H9 (cell line): ENCODE measurements around the gene CARD11. TPM values are rescaled to one million over a fixed set of nuclear protein-coding genes. Genes with fewer than 3 reads are reported as not detected.

Source experiments
- DNase-seq: peaks from one replicate; pipeline ENCODE4 v3.0.0-alpha.2; 2017
- H2AFZ ChIP-seq: one replicate; pipeline ENCODE4 v1.6.1; 2013; ENCODE audit warnings: mild to moderate bottlenecking, low read length, control low read depth, moderate library complexity
- H2AK5ac ChIP-seq: 2 replicates; pipeline ENCODE4 v1.6.1; 2013; ENCODE audit warnings: low read length, control low read depth, mixed read lengths; ENCODE audit not compliant: insufficient read length
- H2BK120ac ChIP-seq: one replicate; pipeline ENCODE4 v1.6.1; 2013; ENCODE audit warnings: low read depth, mild to moderate bottlenecking, low read length, control low read depth, inconsistent platforms; ENCODE audit not compliant: poor library complexity, severe bottlenecking
- H2BK12ac ChIP-seq: 2 replicates; pipeline ENCODE4 v1.6.1; 2013; ENCODE audit warnings: low read length, control low read depth, mixed read lengths, low read depth; ENCODE audit not compliant: insufficient read length
- H2BK15ac ChIP-seq: 2 replicates; pipeline ENCODE4 v1.6.1; 2013; ENCODE audit warnings: low read depth, low read length, control low read depth
- H2BK20ac ChIP-seq: one replicate; pipeline ENCODE4 v1.6.1; 2013; ENCODE audit warnings: low read depth, mild to moderate bottlenecking, low read length, control low read depth, inconsistent platforms; ENCODE audit not compliant: poor library complexity, severe bottlenecking
- H2BK5ac ChIP-seq: 2 replicates; pipeline ENCODE4 v1.6.1; 2013; ENCODE audit warnings: low read length, control low read depth, mixed read lengths; ENCODE audit not compliant: insufficient read length
- H3K14ac ChIP-seq: 2 replicates; pipeline ENCODE4 v1.6.1; 2013; ENCODE audit warnings: low read length, control low read depth; ENCODE audit not compliant: insufficient read depth
- H3K18ac ChIP-seq: 2 replicates; pipeline ENCODE4 v1.6.1; 2013; ENCODE audit warnings: low read depth, mild to moderate bottlenecking, mixed read lengths, low read length, control low read depth; ENCODE audit not compliant: insufficient read length
- H3K23ac ChIP-seq: 2 replicates; pipeline ENCODE4 v1.6.1; 2013; ENCODE audit warnings: low read length, control low read depth, mixed read lengths, low read depth; ENCODE audit not compliant: insufficient read length
- H3K23me2 ChIP-seq: 2 replicates; pipeline ENCODE4 v1.6.1; 2013; ENCODE audit warnings: low read depth, mild to moderate bottlenecking, mixed read lengths, low read length, control low read depth; ENCODE audit not compliant: insufficient read length, poor library complexity, severe bottlenecking
- H3K27ac ChIP-seq: 2 replicates; pipeline ENCODE4 v1.5.1; 2013; ENCODE audit warnings: low read length, control low read depth, mixed read lengths, low read depth; ENCODE audit not compliant: insufficient read length
- H3K27me3 ChIP-seq: 2 replicates; pipeline ENCODE4 v1.6.1; 2013; ENCODE audit warnings: low read length, control low read depth, inconsistent platforms; ENCODE audit not compliant: insufficient read depth
- H3K4ac ChIP-seq: 2 replicates; pipeline ENCODE4 v1.6.1; 2013; ENCODE audit warnings: low read depth, mild to moderate bottlenecking, control low read depth, inconsistent platforms, low read length, moderate library complexity
- H3K4me1 ChIP-seq: 2 replicates; pipeline ENCODE4 v1.6.1; 2013; ENCODE audit warnings: low read length, control low read depth, inconsistent platforms; ENCODE audit not compliant: insufficient read depth
- H3K4me2 ChIP-seq: 2 replicates; pipeline ENCODE4 v1.6.1; 2013; ENCODE audit warnings: low read length, control low read depth, mixed read lengths; ENCODE audit not compliant: insufficient read length, insufficient read depth
- H3K56ac ChIP-seq: 2 replicates; pipeline ENCODE4 v1.6.1; 2013; ENCODE audit warnings: low read depth, mild to moderate bottlenecking, mixed read lengths, low read length, control low read depth; ENCODE audit not compliant: insufficient read length
- H3K79me1 ChIP-seq: 2 replicates; pipeline ENCODE4 v1.6.1; 2013; ENCODE audit warnings: low read depth, mild to moderate bottlenecking, moderate library complexity, low read length, control low read depth, inconsistent platforms; ENCODE audit not compliant: insufficient read depth, poor library complexity, severe bottlenecking
- H3K79me2 ChIP-seq: 2 replicates; pipeline ENCODE4 v1.6.1; 2013; ENCODE audit warnings: low read length, control low read depth, inconsistent platforms; ENCODE audit not compliant: insufficient read depth
- H3K9ac ChIP-seq: 2 replicates; pipeline ENCODE4 v1.6.1; 2013; ENCODE audit warnings: low read length, control low read depth, mixed read lengths; ENCODE audit not compliant: insufficient read length; ENCODE audit errors: extremely low read depth
- H3K9me3 ChIP-seq: one replicate; pipeline ENCODE4 v1.6.1; 2013; ENCODE audit warnings: low read depth, low read length, inconsistent platforms; ENCODE audit not compliant: control insufficient read depth
- H3T11ph ChIP-seq: one replicate; pipeline ENCODE4 v1.6.1; 2013; ENCODE audit warnings: mild to moderate bottlenecking, low read length, control low read depth, inconsistent platforms
- H4K20me1 ChIP-seq: one replicate; pipeline ENCODE4 v1.6.1; 2013; ENCODE audit not compliant: control insufficient read depth, insufficient read length, insufficient read depth
- H4K5ac ChIP-seq: 2 replicates; pipeline ENCODE4 v1.6.1; 2013; ENCODE audit warnings: low read depth, mild to moderate bottlenecking, mixed read lengths, low read length, control low read depth; ENCODE audit not compliant: insufficient read length
- H4K8ac ChIP-seq: replicated peaks from 2 replicates; pipeline ENCODE4 v1.6.1; 2013; ENCODE audit warnings: low read length, control low read depth, mixed read lengths, low read depth; ENCODE audit not compliant: insufficient read length
- H4K91ac ChIP-seq: 2 replicates; pipeline ENCODE4 v1.6.1; 2013; ENCODE audit warnings: low read depth, mild to moderate bottlenecking, moderate library complexity, mixed read lengths, low read length, control low read depth; ENCODE audit not compliant: insufficient read length
- H3K27ac Mint-ChIP-seq, 3 experiments: 2 replicates in 2 of 3; 3 replicates in 1 of 3; pipeline ENCODE4 v1.8.0; 2020 to 2021; ENCODE audit warnings: mixed read lengths in 3 of 3, mild to moderate bottlenecking in 1 of 3, moderate library complexity in 1 of 3
- H3K27me3 Mint-ChIP-seq: 2 replicates; pipeline ENCODE4 v1.8.0; 2021; ENCODE audit warnings: low read depth, mild to moderate bottlenecking, moderate library complexity, mixed read lengths
- H3K36me3 Mint-ChIP-seq, 3 experiments: 2 replicates in 2 of 3; 3 replicates in 1 of 3; pipeline ENCODE4 v1.8.0; 2020 to 2021; ENCODE audit warnings: low read depth in 3 of 3, mixed read lengths in 3 of 3; ENCODE audit not compliant: insufficient read depth in 1 of 3
- H3K4me1 Mint-ChIP-seq, 2 experiments: 2 replicates each; pipeline ENCODE4 v1.8.0; 2020; ENCODE audit warnings: mixed read lengths in 2 of 2
- H3K4me3 Mint-ChIP-seq, 2 experiments: 2 replicates in 1 of 2; 3 replicates in 1 of 2; pipeline ENCODE4 v1.8.0; 2020 to 2021; ENCODE audit warnings: mild to moderate bottlenecking in 2 of 2, mixed read lengths in 2 of 2, moderate library complexity in 1 of 2
- H3K9me3 Mint-ChIP-seq, 2 experiments: 2 replicates in 1 of 2; 3 replicates in 1 of 2; pipeline ENCODE4 v1.8.0; 2020; ENCODE audit warnings: mild to moderate bottlenecking in 2 of 2, mixed read lengths in 2 of 2, moderate library complexity in 1 of 2
- WGBS: extraction: QIAGEN DNeasy Blood & Tissue Kit; methylation state at CpG from one replicate; pipeline ENCODE4 v1.1.7; 2013; ENCODE audit warnings: missing lambda C conversion rate, low lambda C conversion rate, mixed read lengths; ENCODE audit not compliant: insufficient read length; ENCODE audit errors: extremely low coverage; 5-methylcytosine and 5-hydroxymethylcytosine counted together
- total RNA-seq: library from RNA; stranded (reverse); gene quantifications from 2 replicates; pipeline ENCODE4 v1.2.1, GENCODE V29; 2021
- TF ChIP-seq, protein P1 (sequence below): fragments of 200-600 bp; sonication (generic); conservative IDR thresholded peaks from 3 replicates; pipeline ENCODE4 v1.8.0; 2021; ENCODE audit warnings: antibody characterized with exemption, mild to moderate bottlenecking

Gene CARD11
- total RNA-seq, 1 experiment from 2014 or later, result 20.0 TPM

DNA sequence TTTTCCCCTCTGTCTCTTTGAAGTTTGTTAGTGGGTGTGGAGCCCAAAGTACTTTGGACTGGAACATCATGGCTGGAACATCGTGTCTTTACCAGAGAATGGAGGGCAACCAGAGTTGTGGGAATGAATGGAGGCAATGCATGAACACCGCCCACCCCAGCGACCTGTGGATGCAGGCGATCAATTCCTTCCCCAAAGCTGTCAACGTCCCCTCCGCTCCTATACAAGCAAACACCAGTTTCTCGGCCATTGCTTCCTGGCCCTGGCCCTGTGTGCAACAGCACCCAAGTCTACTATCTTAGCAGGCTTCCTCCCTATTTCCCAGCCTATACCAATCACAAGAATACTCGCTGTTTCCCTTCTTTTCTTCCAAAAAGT, 62.6 kb downstream of the CARD11 start:
- H3K18ac ChIP-seq, result no peak overlapping the region
- Mint-ChIP-seq H3K36me3 (no peaks in the 10 kb centered on the region; a peak in 1 of 7 replicates), H3K9me3 (no peaks in the 10 kb centered on the region), H3K27me3 (peaks cover 1% of the 10 kb centered on the region; the same call in 1 of the 2 replicates), H3K4me1 (peaks cover 18 to 21% of the 10 kb centered on the region in 2 experiments), H3K27ac (no peak overlapping the region), H3K4me3 (no peak overlapping the region)
- no peak overlapping the region for H2AK5ac ChIP-seq
- DNase-seq, result no peak
- H2BK120ac ChIP-seq, result no peak overlapping the region
- no peaks in the 10 kb centered on the region for H3K27me3 ChIP-seq
- no peak overlapping the region for H3K4ac ChIP-seq
- no peaks in the 10 kb centered on the region for H3K9me3 ChIP-seq
- H2BK5ac ChIP-seq, result no peak overlapping the region
- H2AFZ ChIP-seq, result no peak overlapping the region
- no peak overlapping the region for H4K5ac ChIP-seq
- no peaks in the 10 kb centered on the region for H4K20me1 ChIP-seq
- WGBS, result no CpG with 5 or more reads among the region's 8 CpGs
- H3K4me1 ChIP-seq, result no peaks in the 10 kb centered on the region; the same call in 1 of the 2 replicates
- no peaks in the 10 kb centered on the region for H3K79me1 ChIP-seq
- TF ChIP-seq, protein P1, sequence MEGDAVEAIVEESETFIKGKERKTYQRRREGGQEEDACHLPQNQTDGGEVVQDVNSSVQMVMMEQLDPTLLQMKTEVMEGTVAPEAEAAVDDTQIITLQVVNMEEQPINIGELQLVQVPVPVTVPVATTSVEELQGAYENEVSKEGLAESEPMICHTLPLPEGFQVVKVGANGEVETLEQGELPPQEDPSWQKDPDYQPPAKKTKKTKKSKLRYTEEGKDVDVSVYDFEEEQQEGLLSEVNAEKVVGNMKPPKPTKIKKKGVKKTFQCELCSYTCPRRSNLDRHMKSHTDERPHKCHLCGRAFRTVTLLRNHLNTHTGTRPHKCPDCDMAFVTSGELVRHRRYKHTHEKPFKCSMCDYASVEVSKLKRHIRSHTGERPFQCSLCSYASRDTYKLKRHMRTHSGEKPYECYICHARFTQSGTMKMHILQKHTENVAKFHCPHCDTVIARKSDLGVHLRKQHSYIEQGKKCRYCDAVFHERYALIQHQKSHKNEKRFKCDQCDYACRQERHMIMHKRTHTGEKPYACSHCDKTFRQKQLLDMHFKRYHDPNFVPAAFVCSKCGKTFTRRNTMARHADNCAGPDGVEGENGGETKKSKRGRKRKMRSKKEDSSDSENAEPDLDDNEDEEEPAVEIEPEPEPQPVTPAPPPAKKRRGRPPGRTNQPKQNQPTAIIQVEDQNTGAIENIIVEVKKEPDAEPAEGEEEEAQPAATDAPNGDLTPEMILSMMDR, result no peak
- H3K79me2 ChIP-seq, result no peaks in the 10 kb centered on the region
- no peak overlapping the region for H3K14ac ChIP-seq
- no peak overlapping the region for H4K8ac ChIP-seq
- no peak overlapping the region for H3T11ph ChIP-seq
- no peak overlapping the region for H3K27ac ChIP-seq
- no peak overlapping the region for H3K56ac ChIP-seq
- no peak overlapping the region for H4K91ac ChIP-seq
- H2BK12ac ChIP-seq, result no peak overlapping the region
- no peak overlapping the region for H2BK20ac ChIP-seq
- H3K23me2 ChIP-seq, result no peaks in the 10 kb centered on the region
- H3K23ac ChIP-seq, result no peak overlapping the region
- H3K9ac ChIP-seq, result no peak overlapping the region
- H3K4me2 ChIP-seq, result no peak overlapping the region
- no peak overlapping the region for H2BK15ac ChIP-seq
